Muscle of back (tissue), 11 donors: Measurements from ENCODE around the gene PRG3. TPM values are rescaled to one million over a fixed set of nuclear protein-coding genes. Genes with fewer than 3 reads are reported as not detected.
"Not testable (repeated sequence)": the region's sequence is repeated elsewhere in the genome, so short reads cannot be mapped to it uniquely, and the experiment has no call there.

Source experiments
- DNase-seq, 3 donors: peaks; one replicate each; pipeline versions ENCODE4 v3.0.0 to v3.0.0-alpha.2; 2013
- polyA plus RNA-seq, 10 donors: library from polyadenylated mRNA; unstranded; fragments of 120-200 nt; gene quantifications; one replicate each; pipeline ENCODE4 v1.2.1, GENCODE V29; 2013; ENCODE audit not compliant: insufficient read length in 10 of 10

Gene PRG3
- polyA plus RNA-seq, 10 donors: 0.33 to 1.3 (median 0.48) TPM; not detected in 6

- DNase-seq: peak in 1 of 3 donors; percentile 62
These were observed 40.8 kb downstream of the PRG3 start for GRCh38 chr11:57340039-57340615.

DNA sequence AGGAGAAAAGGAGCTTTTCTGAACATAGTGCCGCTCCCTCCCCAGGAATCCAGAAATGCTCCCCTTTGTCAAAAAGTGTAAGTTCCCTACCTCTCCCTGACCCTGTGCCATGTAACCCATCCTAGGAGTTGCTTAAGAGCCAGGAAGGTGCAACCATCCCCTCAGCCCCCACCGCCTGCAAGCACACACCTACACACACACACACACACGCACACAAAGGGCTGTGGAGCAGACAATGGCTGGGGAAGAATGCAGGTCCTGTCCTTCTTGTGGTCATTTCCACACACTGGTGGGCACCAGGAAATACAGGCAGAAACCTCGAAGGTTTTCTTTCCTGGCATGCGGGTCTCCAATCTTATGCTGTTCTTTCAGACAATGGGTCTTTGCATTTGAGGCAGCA lies 41.6 kb downstream of the PRG3 start:
- no peak for DNase-seq

DNA sequence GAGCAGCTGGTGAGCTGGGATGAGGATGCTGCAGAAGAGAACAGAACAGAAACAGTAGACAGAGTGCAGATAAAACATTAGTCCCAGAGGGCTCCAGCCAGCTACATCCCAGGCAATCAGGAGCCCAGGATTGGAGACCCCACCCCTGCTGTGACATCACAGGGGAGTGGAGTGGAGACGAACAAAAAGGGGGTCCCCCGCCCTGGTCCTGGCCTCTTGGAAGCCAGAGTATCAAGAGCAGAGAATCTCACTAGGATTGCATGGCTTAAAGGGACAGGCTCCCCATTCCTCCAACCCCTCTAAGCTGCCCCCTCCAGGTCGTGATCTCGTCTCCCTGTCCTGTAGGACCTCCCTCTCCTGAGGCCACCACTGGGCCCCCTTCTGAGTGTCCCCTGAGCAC lies 42.8 kb downstream of the PRG3 start, which contains the start of gene P2RX3:
Gene P2RX3 (plus strand): TSS at position 211 of the 400 bp plus-strand sequence. CDS start 199 bp downstream, outside the sequence.
- peak in 1 of 3 donors; percentile 83 for DNase-seq

DNA sequence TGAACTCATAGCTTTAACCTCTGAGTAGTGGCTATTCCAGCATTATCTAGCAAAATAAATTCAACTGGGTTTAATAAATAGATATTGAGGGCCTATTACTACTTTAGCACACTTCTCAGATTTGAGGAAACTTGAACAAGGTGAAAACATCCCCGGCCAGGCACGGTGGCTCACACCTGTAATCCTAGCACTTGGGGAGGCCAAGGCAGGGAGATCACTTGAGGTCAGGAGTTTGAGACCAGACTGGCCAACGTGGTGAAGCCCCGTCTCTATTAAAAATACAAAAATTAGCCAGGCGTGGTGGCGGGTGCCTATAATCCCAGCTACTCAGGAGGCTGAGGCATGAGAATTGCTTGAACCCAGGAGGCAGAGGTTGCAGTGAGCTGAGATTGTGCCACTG lies 44.1 kb downstream of the PRG3 start:
- not testable (repeated sequence) for DNase-seq

DNA sequence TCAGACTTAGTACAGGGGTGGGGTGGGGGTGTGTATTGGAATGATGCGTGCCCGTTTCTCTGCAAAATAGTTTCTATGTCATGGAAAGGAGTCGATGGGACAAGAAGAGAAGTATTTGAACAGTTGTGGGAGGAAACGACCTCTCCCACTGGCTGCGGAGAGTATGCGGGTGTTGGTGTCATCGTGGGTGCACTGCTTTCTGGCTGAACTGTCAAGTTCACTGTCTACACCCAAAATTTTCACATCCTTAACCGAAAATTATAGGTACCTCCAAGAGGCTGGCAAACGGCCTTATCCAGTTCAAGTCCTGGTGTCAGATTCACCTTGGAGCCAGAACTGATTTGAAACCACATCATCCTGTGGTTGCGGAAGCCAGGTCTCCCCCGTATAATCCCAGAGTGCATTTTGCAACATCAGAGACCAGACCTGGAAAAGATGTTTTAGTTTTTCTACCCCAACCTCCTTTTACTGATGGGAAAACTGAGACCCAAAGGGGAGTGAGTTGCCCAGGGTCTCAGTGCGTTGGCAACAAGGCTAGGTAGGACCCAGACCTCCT lies 44.8 kb downstream of the PRG3 start:
- DNase-seq: no peak

DNA sequence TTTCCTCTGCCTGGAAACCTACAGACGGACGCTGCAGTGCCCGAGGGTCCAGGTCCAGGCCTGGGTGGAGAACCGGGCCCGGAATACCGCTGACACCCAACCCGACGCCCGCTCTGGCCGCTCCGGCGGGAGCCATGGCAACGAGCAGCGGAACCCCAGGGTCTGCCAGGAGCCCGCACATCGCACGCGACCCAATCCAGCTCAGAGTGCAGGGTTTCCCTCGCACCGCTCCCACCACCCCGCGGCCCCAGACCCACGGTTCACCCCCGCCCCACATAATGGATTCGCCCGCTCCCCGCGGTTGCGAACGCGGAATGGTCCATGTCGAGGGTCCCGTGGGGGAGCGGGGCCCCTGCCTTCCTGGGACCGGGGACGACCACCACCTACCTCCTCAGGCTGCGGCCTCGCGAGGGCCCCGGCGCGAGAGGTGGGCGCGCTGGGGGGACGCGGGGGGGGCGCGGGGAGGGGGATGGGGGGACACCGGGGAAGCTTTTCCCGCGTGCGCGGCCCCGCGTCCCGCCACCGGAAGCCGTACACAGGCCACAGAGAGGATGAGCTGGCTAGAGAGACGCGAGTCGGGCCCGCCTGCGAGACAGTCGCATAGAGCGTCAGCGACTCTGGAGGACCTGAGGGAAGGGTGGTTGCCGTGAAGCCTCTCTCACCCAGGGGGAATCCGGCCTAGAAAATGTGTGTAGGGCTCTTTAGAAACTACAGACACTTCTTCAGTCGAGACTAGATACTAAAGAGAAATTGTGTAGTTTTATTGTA lies 45.4 kb downstream of the PRG3 start, which contains the start of gene SSRP1:
Gene SSRP1 (minus strand): TSS at position 550 of the 768 bp plus-strand sequence. CDS start 771 bp downstream, outside the sequence.
- peak; percentile 85 to 94 (median 86) for DNase-seq

DNA sequence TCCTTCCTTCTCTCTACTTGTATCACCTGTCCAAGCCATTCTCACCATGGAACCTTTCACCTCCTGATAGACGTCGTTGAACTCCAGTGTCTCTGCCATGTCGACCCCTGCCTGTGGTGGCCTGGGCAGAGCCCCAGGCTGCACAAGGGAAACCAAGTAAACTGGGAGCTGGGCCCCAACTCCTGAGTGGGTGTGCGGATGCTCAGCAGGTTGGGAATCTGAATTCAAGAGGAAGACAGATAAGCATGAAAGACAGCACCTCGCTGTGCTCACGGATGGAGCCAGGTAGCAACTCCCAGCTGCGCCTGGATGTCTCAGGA lies 46.0 kb downstream of the PRG3 start:
- DNase-seq: no peak

DNA sequence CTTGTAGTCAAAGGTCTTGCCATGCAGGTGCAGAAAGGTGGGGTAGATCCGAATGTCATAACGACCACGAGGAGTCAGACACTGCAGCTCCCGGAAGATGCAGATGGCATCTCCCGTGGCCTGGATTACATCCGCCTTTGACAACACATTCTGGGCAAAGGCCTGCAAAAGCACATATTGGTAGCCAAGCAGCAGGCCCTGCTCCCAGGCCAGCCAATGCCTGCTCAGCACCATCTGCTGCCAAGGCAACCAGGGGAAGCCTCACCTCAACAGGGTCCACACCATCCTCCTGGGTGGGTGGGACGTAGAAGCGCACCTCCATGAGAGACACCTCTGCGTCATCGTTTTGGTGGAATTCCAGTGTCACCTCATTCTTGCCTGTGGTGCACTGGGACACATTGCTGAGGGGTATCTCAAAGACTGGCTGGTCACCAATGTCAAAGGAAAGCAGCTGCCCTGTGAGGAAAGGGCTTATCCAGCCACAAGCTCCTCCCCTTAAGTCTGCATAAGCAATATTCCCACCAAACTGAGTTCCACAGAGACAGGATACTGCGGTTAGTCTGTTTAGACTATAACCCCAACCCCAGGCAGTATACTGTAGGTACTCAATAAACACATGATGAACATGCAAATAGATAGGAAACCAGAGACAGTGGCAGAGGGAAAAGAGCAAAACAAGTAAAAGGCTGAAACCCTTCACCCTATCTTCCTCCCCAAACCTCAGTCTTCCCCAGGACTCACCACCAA lies 48.1 kb downstream of the PRG3 start:
- DNase-seq: no peak

- DNase-seq: no peak
These were observed 49.2 kb downstream of the PRG3 start for GRCh38 chr11:57331720-57332119.

DNA sequence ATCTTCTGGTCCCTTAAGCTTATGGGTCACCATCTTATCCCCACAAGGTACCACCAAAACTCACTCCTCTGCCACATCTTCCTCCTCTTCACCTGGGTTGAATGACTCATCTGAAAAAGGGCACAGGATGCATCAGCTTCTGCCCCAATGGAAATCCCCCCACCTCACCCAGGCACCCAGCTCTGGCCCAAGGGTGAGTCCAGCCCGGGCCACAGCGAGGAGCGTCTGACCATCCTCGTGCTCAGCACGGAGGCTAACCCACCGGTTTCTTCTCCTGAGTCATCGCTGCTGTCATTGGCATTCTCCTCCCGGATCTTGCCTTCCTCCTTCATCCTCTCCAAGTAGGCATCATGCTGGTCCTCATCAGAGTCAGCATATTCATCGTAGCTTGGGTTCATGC lies 50.9 kb downstream of the PRG3 start:
- no peak for DNase-seq

GRCh38 chr11:57327721-57328120 lies 53.2 kb downstream of the PRG3 start:
- DNase-seq: no peak

Other genes starting within 250 kb of the PRG3 start
- gene LRRC55, start 199.2 kb downstream of the PRG3 start, polyA plus RNA-seq: 1 to 10 TPM in 8 of 10 donors, under 1 TPM in 2; 0.73 to 2.4 (median 1.5) TPM
- 100 to 1,000 TPM in 2 of 10 donors, 10 to 100 TPM in 8; 66.8 to 129 (median 87.1) TPM for gene APLNR, start 143.9 kb downstream of the PRG3 start, polyA plus RNA-seq
- 100 to 1,000 TPM in 8 of 10 donors, 10 to 100 TPM in 2; 93.5 to 122 (median 110) TPM for gene TNKS1BP1, start 56.2 kb downstream of the PRG3 start, polyA plus RNA-seq
- 100 to 1,000 TPM in 5 of 10 donors, 10 to 100 TPM in 5; 82.0 to 138 (median 101) TPM for gene SSRP1, start 45.3 kb downstream of the PRG3 start, polyA plus RNA-seq
- gene P2RX3, start 42.8 kb downstream of the PRG3 start, polyA plus RNA-seq: 1 to 10 TPM; 1.9 to 7.0 (median 4.1) TPM
- 1 to 10 TPM in 3 of 10 donors, under 1 TPM in 6, not detected in 1; 0.12 to 4.8 (median 0.79) TPM for gene PRG2, start 9.5 kb upstream of the PRG3 start, polyA plus RNA-seq
- gene SLC43A3, start 46.0 kb upstream of the PRG3 start, polyA plus RNA-seq: 10 to 100 TPM; 25.9 to 43.0 (median 31.8) TPM
- gene RTN4RL2, start 79.4 kb upstream of the PRG3 start, polyA plus RNA-seq: 10 to 100 TPM; 17.2 to 35.0 (median 25.7) TPM
- gene SLC43A1, start 134.6 kb upstream of the PRG3 start, polyA plus RNA-seq: 10 to 100 TPM in 6 of 10 donors, 1 to 10 TPM in 4; 7.8 to 14.9 (median 10.2) TPM
- gene TIMM10, start 149.6 kb upstream of the PRG3 start, polyA plus RNA-seq: 10 to 100 TPM; 28.8 to 57.7 (median 36.6) TPM
- 100 to 1,000 TPM in 9 of 10 donors, 10 to 100 TPM in 1; 78.8 to 282 (median 173) TPM for gene SMTNL1, start 156.4 kb upstream of the PRG3 start, polyA plus RNA-seq
- 10 to 100 TPM; 16.5 to 27.4 (median 24.2) TPM for gene UBE2L6, start 186.5 kb upstream of the PRG3 start, polyA plus RNA-seq
- 100 to 1,000 TPM in 5 of 10 donors, 10 to 100 TPM in 5; 79.3 to 123 (median 102) TPM for gene SERPING1, start 216.5 kb upstream of the PRG3 start, polyA plus RNA-seq